ENCODE measurements around the gene GBX2. TPM values are rescaled to one million over a fixed set of nuclear protein-coding genes. Genes with fewer than 3 reads are reported as not detected.

GBX2 gene
- total RNA-seq, 1 experiment from 2014 or later, result 0.31 TPM

DNA sequence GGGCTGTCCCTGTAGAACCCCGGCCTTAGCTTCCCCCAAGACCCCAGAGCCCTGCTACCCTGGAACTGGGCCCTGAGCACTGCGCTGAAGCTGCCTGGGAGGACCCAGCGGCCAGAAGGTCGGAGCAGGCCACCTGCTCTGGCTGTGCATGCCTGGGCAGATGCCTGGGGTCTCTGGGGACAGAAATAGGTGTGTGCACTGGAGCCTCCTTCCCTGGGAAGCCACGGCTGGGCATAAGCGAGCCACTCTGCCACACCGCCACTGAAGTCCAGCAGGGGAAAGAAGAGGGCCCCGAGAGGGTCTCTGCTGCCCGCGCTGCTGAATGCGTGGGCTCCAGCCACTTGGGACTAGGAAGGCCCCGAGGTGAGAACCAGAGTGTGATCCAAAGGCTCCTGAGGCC is 6.7 kb downstream of the GBX2 start:
- TF ChIP-seq, protein P1, sequence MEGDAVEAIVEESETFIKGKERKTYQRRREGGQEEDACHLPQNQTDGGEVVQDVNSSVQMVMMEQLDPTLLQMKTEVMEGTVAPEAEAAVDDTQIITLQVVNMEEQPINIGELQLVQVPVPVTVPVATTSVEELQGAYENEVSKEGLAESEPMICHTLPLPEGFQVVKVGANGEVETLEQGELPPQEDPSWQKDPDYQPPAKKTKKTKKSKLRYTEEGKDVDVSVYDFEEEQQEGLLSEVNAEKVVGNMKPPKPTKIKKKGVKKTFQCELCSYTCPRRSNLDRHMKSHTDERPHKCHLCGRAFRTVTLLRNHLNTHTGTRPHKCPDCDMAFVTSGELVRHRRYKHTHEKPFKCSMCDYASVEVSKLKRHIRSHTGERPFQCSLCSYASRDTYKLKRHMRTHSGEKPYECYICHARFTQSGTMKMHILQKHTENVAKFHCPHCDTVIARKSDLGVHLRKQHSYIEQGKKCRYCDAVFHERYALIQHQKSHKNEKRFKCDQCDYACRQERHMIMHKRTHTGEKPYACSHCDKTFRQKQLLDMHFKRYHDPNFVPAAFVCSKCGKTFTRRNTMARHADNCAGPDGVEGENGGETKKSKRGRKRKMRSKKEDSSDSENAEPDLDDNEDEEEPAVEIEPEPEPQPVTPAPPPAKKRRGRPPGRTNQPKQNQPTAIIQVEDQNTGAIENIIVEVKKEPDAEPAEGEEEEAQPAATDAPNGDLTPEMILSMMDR (conservative IDR thresholded peaks at IDR 0.05), result no peak
- DNase-seq, result no peak
- peaks cover 97% of the 10 kb centered on the region for H3K27me3 Mint-ChIP-seq (ENCODE audit: low read depth)
- Histone ChIP-seq H3K4ac (ENCODE audit: low read depth, low read length) (no peak overlapping the region), H3K79me2 (ENCODE audit: insufficient read depth, low read length) (no peaks in the 10 kb centered on the region), H2BK5ac (ENCODE audit: insufficient read length, low read length) (no peak overlapping the region), H3K23ac (ENCODE audit: insufficient read length, low read depth, low read length) (no peak overlapping the region), H3K27me3 (ENCODE audit: insufficient read depth, low read length) (peaks cover 70% of the 10 kb centered on the region), H3K9me3 (ENCODE audit: control insufficient read depth, low read depth, low read length) (no peaks in the 10 kb centered on the region), H3K4me1 (ENCODE audit: insufficient read depth, low read length) (peaks cover 4% of the 10 kb centered on the region; the same call in 1 of the 2 replicates), H2BK120ac (ENCODE audit: low read depth, low read length, poor library complexity, severe bottlenecking) (no peak overlapping the region), H3K56ac (ENCODE audit: insufficient read length, low read depth, low read length) (no peak overlapping the region), H4K91ac (ENCODE audit: insufficient read length, low read depth, low read length) (no peak overlapping the region), H3K18ac (ENCODE audit: insufficient read length, low read depth, low read length) (no peak overlapping the region), H2BK20ac (ENCODE audit: low read depth, low read length, poor library complexity, severe bottlenecking) (no peak overlapping the region), H3K4me2 (ENCODE audit: insufficient read depth, insufficient read length, low read length) (no peak overlapping the region), H2BK15ac (ENCODE audit: low read depth, low read length) (no peak overlapping the region), H3K14ac (ENCODE audit: insufficient read depth, low read length) (no peak overlapping the region), H4K20me1 (ENCODE audit: control insufficient read depth, insufficient read depth, insufficient read length) (no peaks in the 10 kb centered on the region), H2AFZ (ENCODE audit: low read length) (no peak overlapping the region), H3K27ac (ENCODE audit: insufficient read length, low read depth, low read length) (no peak overlapping the region), H3K79me1 (ENCODE audit: insufficient read depth, low read depth, low read length, poor library complexity, severe bottlenecking) (no peaks in the 10 kb centered on the region), H3K9ac (ENCODE audit: extremely low read depth, insufficient read length, low read length) (no peak overlapping the region), H4K8ac (replicated peaks; ENCODE audit: insufficient read length, low read depth, low read length) (no peak overlapping the region), H2AK5ac (ENCODE audit: insufficient read length, low read length) (no peak overlapping the region), H4K5ac (ENCODE audit: insufficient read length, low read depth, low read length) (no peak overlapping the region), H3T11ph (ENCODE audit: low read length) (no peak overlapping the region), H3K23me2 (ENCODE audit: insufficient read length, low read depth, low read length, poor library complexity, severe bottlenecking) (peaks cover 10% of the 10 kb centered on the region), H2BK12ac (ENCODE audit: insufficient read length, low read depth, low read length) (no peak overlapping the region)
- peaks cover 45 to 47% of the 10 kb centered on the region in 2 experiments for H3K4me1 Mint-ChIP-seq
- peaks cover 0 to 5% (median 0%) of the 10 kb centered on the region in 3 experiments; a peak in 2 of 7 replicates for H3K36me3 Mint-ChIP-seq (ENCODE audit: insufficient read depth in 1 of 3, low read depth in 3 of 3)
- H3K9me3 Mint-ChIP-seq, result peaks cover 0 to 3% of the 10 kb centered on the region in 2 experiments; a peak in 1 of 5 replicates
- WGBS (ENCODE audit: extremely low coverage, insufficient read length, low lambda C conversion rate), result no CpG with 5 or more reads among the region's 12 CpGs
- no peak overlapping the region for H3K27ac Mint-ChIP-seq
- H3K4me3 Mint-ChIP-seq, result no peak overlapping the region
